Hindlimb muscle (tissue), 1 donor: ENCODE results near the gene ITPR1. TPM values are rescaled to one million over a fixed set of nuclear protein-coding genes. Genes with fewer than 3 reads are reported as not detected.

ENCODE experiments used
- DNase-seq: peaks from one replicate; pipeline ENCODE4 v3.0.0-alpha.2; 2013
- polyA plus RNA-seq: library from polyadenylated mRNA; unstranded; fragments of 120-200 nt; gene quantifications from one replicate; pipeline ENCODE4 v1.2.1, GENCODE V29; 2013; ENCODE audit not compliant: insufficient read length

ITPR1 gene
- polyA plus RNA-seq, 1 donor: 16.7 TPM

DNA sequence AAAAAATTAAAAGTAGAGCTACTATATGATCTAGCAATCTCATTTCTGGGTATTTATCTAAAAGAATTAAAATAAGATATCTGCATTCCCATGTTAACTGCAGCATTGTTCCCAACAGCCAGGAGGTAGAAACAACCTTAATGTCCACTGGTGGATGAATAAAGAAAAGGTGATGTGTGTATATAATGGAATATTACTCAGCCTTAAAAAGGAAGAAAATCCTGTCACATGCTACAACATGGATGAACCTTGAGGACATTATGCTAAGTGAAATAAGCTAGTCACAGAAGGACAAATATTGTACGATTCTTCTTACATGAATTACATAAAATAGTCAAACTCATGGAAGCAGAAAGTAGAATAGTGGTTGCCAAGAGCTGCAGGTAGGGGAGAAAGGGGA, 366.6 kb downstream of the ITPR1 start:
- DNase-seq: no peak

DNA sequence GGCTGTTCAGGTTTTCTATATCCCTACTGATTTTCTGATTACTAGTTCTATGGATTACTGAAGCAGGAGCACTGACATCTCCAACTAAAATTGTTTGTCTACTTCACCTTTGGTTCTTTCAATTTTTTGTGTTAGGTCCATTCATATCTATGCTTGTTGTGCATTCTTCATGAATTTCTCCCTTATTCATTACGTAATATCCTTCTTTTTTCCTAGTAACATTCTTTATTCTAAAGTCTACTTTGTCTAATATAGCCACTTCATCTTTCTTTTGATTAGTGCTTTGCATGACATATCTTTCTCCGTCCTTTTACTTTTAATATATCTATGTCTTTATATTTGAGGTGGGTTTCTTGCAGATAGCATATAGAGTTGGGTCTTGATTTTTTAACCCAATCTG, 369.8 kb downstream of the ITPR1 start:
- no peak for DNase-seq

DNA sequence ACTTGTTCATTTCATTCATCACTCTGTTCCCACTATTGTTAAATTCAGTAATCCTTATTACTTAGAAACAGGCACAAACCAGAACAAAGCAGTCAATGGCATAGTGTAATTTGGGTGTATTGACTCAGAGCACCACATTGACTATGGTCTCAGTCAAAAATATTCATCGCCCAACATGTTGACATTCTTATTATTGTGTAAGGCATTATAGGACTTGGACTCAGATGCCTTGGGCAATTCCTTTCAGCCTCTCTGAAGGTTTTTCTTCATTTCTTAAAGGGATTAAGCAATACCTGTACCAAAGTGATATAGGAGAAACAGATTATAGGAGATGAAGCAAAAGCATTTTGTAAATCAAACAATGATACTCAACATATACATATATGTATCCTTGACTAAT, 371.4 kb downstream of the ITPR1 start:
- no peak for DNase-seq

DNA sequence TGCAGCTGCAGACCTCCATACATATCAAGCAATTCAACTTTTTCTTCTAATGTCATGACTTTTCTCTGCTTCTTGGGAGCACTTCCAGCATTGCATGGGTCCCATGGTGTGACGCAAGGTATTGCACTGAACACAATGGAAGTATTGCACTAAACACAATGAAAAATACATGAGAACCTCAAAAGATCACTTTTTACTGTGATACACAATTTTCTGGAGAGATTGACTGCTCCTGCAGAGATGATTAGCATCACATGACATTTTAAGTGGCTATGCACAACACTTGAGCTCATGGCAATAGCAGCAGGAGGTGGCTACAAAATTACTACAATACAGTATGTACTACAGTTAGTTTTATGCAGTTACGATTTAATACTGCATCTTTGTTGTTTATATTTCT, 372.6 kb downstream of the ITPR1 start:
- no peak for DNase-seq

DNA sequence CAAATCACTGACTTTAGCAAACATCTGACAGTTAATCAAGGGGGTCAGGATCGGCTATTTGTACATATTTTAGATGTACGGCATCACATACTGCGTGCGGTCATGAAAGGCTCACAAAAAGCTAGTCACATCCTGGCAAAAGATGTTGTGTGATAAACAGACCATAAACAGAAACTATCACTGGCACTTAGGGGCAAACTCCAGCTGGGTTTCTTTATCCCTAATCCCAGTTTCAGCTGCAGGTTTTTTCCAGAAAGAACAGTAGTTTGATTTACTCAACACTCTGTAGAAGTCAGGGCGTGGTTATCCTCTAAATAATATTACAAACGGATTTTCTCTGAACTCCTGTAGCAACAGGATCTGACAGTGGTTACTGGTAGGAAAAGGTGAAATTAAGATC, 373.7 kb downstream of the ITPR1 start:
- DNase-seq: peak; percentile 29

DNA sequence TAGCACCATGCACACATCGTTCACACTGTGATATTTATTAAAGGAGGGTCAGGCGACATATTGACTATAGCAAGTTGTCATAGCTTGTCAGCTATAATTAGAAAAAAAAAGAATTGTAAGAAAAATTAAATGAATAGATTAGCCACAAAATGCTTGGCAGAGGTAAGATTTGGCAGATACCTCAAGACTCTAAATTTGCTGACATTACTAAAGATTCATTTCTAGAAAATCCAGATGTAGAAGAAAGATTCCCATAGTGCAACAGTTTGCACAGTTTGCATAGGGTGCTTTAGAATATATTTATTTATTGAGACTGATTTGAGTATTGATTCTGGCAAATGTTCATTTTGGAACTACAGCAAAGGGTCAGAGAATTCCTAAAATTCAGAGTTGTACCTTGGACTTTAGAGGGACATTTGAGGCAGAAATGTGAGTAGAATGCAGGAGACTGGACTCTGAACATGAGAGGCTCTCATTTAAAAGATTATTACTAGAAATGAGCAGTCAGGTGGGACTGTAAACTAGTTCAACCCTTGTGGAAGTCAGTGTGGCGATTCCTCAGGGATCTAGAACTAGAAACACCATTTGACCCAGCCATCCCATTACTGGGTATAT, 384.1 kb downstream of the ITPR1 start:
- DNase-seq: no peak

DNA sequence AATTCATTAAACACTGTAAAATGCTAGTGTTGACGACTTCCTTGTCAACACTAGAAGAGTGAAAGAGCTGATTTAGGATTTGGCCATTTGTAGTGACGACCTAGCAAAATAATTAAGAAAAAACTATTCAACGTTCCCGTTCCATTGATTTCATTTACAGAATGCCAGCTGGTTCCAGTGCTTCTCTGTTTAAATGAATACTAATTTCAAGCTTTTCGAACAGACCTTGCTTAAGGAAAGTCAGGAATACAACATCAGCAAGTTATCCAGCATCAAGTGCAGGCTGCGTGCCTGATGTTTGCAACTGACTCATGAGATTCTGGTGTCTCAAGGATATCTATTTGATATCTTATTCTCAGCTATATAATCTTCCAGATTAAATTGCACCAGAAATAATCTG, 387.7 kb downstream of the ITPR1 start:
- DNase-seq: no peak

DNA sequence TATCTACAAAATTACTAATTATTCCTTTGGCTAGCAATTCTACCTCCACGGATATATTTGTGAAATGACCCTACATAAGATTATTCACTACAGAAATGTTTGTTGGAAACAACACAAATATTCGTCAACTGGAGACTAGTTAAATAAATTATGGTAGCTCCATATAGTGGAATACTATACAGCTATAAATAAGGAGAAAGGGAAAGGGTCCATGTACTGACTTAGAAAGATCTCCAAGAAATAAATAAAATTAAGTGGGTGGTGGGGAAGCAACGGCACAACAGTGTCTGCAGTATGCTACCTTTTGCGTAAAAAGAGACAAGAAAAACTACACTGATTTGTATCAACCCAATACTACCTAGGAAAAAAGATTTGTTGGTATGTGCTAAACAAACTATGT, 389.4 kb downstream of the ITPR1 start:
- DNase-seq: no peak

DNA sequence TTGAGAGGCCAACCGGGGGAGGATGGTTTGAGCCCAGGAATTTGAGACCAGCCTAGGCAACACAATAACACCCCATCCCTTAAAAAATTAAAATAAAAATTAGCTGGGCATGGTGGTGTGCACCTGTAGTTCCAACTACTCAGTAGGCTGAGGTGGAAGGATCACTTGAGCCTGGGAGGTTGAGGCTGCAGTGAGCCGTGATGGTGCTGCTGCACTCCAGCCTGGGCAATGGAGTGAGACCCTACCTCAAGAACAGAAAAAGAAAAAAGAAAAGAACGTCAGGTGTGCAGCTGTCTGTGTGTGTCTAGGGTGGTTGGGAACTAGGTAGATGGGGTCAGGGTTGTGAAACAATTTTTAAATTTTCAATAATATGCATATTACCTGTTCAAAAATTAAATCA, 389.9 kb downstream of the ITPR1 start:
- no peak for DNase-seq

DNA sequence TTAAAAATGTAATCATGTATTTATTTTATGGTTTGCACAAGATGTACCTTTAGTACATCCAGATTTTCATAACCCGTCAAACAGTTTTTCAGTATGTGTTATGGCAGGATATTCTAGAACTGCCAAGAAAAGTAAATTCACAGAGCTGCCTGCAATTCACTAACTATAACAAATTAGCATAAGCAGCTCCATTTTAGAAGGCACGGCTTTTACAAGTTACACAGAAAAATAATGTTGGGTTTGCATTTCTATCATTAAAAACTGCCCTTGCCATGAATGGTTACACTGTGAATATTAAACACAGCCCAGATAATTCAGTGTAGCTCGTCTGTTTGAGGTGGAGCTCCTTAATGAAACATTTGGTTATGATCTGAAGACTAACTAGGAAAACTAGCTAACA, 391.7 kb downstream of the ITPR1 start:
- DNase-seq: no peak

DNA sequence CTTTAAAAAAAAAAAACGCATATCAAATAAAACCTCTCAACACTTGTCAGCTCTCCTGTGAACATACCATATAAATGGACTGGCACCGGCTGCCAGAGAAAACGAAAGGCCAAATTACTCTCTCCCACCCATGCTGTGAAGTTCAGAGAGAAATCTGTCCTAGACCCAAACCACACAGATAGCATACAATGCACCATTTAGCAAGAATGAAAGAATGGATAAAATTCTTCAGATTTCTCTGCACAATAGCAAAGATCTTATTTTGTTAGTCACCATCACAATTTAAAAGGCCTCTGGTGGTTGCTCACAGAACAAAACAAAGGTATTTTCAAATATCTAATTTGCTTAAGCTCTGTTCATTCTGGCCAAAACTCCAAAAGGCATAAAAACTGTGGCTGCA, 392.2 kb downstream of the ITPR1 start:
- DNase-seq: no peak

DNA sequence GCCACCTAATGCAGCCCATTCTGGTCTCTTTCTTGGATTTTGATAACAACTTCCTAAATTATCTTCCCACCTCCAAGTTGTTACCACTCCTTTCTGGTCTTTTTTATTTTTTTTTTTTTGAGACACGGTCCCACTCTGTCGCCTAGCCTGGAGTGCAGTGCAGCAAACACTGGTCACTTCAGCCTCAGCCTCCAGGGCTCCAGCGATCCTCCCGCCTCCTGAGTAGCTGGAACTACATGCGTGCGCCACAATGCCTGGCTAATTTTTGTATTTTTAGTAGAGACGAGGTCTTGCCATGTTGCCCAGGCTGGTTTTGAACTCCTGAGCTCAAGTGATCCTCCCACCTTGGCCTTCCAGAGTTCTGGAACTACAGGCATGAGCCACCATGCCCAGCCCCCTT, 393.3 kb downstream of the ITPR1 start:
- no peak for DNase-seq

DNA sequence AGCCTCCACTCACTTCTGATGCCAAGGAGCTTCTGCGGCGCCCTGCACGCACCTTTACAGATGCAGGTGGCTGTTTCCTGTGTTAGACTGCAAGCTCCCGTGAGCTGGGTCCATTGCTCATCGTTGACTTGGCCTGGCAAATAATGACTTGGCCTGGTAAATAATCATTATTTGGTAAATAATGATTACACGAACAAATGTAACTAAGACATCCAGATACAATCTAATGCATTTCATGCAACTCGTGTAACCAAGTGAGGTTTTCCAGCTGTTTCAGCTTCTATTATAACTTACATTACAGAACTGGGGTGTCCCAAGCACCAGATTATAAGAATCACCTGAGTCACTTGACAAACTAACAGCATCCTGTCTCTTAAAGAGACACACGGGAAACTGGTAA, 394.0 kb downstream of the ITPR1 start:
- no peak for DNase-seq

DNA sequence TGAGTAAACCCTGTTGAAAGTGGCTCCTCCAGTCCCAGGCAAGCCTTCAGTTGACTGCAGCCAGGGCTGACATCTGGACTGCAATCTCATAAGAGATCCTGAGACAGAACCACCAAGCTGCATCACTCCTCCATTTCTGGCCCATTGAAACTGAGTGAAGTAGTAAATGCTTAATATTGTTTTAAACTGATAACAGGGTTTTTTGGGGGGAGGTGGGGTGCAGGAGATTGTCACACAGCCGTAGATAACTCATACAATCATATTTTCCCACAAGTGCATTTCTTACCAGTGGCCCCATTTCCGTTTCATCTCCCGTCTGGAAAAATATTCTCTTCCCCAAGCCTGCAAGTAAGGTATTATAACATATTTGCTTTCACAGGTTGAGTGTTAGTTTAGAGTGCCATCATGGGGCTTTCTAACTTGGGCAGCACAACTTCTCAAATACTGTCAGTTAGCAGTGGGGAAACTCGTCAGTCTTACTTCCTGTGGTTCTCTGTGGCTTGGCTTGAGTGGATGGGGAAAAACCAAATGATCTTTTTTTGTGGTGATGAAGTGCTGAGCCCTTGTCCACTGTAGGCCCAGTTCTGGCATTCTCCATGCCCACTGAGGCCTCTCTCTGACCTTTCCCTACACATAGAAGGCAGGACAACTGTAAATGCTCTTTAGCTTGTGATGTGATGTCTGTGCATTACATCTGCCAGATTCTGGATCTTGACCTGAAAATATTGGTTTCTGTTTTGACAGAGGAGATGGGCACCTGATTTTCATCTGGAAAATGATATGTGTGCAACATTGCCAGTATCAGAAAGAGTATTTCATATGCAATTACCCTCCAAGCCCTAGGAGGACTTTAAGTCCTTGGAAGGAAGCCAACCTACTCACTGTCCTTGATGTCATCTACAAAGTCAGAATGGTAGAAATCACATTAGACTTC, 396.0 kb downstream of the ITPR1 start:
- no peak for DNase-seq

DNA sequence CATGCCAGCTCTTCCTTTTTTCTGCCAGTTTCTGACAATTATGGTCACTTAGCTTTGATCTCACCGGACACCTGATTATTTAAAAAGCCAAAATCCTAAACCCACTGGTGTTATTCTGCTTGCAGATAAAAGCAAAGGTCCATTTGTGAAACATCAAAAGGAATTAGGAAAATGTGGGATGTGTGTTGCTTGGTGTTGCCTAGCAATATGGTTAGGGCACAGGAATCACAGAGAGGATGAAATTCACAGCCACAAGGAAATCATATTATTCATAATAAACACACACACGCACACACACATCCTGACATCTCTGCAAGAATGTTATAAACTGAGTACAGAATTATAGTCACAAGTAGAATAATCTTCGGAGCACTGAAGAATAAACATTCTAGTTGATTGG, 396.7 kb downstream of the ITPR1 start:
- no peak for DNase-seq

DNA sequence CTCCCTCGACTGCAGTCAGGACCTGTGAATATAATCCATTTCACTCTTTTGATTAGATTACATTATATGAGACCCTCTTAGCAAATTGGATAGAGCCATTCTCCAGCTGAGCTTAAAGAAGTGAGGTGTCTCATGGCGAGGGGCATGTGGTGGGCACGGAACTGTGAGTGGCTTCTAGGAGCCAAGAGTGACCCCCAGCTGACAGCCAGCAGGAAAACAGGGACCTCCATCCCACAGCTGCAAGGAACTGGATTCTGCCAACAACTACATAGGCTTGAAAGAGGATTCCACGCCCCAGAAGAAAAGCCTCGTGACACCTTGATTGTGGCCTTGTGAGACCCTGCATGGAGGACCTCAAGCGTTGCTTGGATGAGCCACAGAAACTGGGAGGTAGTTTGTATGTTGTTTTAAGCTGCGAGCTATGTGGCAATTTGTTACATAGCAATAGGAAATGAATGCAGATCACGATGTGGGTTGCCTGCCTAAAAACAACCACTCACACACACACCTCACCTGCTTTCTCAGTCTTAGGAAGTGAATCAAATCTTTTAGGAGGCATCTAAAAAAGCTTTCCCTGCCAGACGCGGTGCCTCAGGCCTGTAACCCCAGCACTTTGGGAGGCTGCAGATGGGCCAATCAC, 401.9 kb downstream of the ITPR1 start:
- no peak for DNase-seq

DNA sequence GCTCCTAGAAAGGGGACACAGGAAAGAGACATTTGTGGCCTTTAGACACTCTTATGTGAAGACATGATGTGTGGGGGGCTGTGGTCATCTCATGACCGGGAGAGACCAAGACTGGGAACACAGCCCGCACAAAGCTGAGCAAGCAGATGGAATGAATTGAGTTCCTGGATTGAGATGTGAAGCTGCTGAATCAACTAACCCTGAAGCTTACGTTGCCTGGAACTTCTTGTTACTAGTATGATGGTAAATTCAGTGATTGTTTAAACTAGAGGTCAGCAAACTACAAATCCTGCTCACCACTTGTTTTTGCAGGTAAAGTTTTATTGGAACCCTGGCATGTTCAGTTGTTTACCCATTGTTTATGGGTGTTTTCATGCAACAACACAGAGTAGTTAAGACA, 402.7 kb downstream of the ITPR1 start:
- DNase-seq: peak; percentile 79

Other genes with a start within 250 kb of the ITPR1 start
- 14.9 TPM for gene SETMAR, start 190.0 kb upstream of the ITPR1 start, polyA plus RNA-seq
- 15.5 TPM for gene SUMF1, start 26.1 kb upstream of the ITPR1 start, polyA plus RNA-seq